Measurements from ENCODE around the gene ASPHD2. TPM values are rescaled to one million over a fixed set of nuclear protein-coding genes. Genes with fewer than 3 reads are reported as not detected.

ASPHD2 gene
- total RNA-seq, 1 experiment from 2014 or later = 0.44 TPM

- H3K4me3 ChIP-seq = no peak overlapping the region
- H3K79me2 ChIP-seq (ENCODE audit: low read depth) = no peaks in the 10 kb centered on the region
- H4K20me1 ChIP-seq (ENCODE audit: insufficient read depth) = no peaks in the 10 kb centered on the region
- BruUV-seq (replicated peaks) = no TSS peak
- no peaks in the 10 kb centered on the region for H3F3A ChIP-seq (ENCODE audit: insufficient read depth, low read depth)
- no peak for DNase-seq
- H2AFZ ChIP-seq = no peak overlapping the region
- H3K27me3 ChIP-seq (ENCODE audit: insufficient read depth, low read depth) = peaks cover 70% of the 10 kb centered on the region
- H3K4me1 ChIP-seq (replicated peaks; ENCODE audit: insufficient read depth) = no peaks in the 10 kb centered on the region
- TF ChIP-seq, protein P1, sequence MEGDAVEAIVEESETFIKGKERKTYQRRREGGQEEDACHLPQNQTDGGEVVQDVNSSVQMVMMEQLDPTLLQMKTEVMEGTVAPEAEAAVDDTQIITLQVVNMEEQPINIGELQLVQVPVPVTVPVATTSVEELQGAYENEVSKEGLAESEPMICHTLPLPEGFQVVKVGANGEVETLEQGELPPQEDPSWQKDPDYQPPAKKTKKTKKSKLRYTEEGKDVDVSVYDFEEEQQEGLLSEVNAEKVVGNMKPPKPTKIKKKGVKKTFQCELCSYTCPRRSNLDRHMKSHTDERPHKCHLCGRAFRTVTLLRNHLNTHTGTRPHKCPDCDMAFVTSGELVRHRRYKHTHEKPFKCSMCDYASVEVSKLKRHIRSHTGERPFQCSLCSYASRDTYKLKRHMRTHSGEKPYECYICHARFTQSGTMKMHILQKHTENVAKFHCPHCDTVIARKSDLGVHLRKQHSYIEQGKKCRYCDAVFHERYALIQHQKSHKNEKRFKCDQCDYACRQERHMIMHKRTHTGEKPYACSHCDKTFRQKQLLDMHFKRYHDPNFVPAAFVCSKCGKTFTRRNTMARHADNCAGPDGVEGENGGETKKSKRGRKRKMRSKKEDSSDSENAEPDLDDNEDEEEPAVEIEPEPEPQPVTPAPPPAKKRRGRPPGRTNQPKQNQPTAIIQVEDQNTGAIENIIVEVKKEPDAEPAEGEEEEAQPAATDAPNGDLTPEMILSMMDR (conservative IDR thresholded peaks at IDR 0.05) = no peak
- TF ChIP-seq EZH2 (IDR thresholded peaks at IDR 0.05; ENCODE audit: low read depth) = no peak
- H3K9me2 ChIP-seq (ENCODE audit: insufficient read depth) = no peaks in the 10 kb centered on the region
- H3K27ac ChIP-seq = no peak overlapping the region
- H3K36me3 ChIP-seq (ENCODE audit: low read depth) = no peaks in the 10 kb centered on the region
- ChIA-PET CTCF (no interaction called here), POLR2A (ENCODE audit: unreplicated experiment) (no interaction called here)
- no peak overlapping the region for H3K4me2 ChIP-seq
- H3K9me3 ChIP-seq (ENCODE audit: insufficient read depth, low read depth) = no peaks in the 10 kb centered on the region
- intact Hi-C loops (cut with micrococcal nuclease; ENCODE audit: unreplicated experiment) = no loop called here
These were observed 38.0 kb upstream of the ASPHD2 start for GRCh38 chr22:26391091-26391490.

GRCh38 chr22:26391623-26392022, 37.4 kb upstream of the ASPHD2 start:
- Histone ChIP-seq H2AFZ (no peak overlapping the region), H3K79me2 (ENCODE audit: low read depth) (no peaks in the 10 kb centered on the region), H3K36me3 (ENCODE audit: low read depth) (no peaks in the 10 kb centered on the region), H3K27me3 (ENCODE audit: insufficient read depth, low read depth) (peaks cover 75% of the 10 kb centered on the region), H3K9me2 (ENCODE audit: insufficient read depth) (no peaks in the 10 kb centered on the region), H4K20me1 (ENCODE audit: insufficient read depth) (no peaks in the 10 kb centered on the region), H3F3A (ENCODE audit: insufficient read depth, low read depth) (no peaks in the 10 kb centered on the region), H3K4me2 (no peak overlapping the region), H3K4me3 (no peak overlapping the region), H3K9me3 (ENCODE audit: insufficient read depth, low read depth) (no peaks in the 10 kb centered on the region), H3K4me1 (replicated peaks; ENCODE audit: insufficient read depth) (no peaks in the 10 kb centered on the region), H3K27ac (no peak overlapping the region)
- intact Hi-C loops (cut with micrococcal nuclease; ENCODE audit: unreplicated experiment) = no loop called here
- ChIA-PET CTCF (no interaction called here), POLR2A (ENCODE audit: unreplicated experiment) (no interaction called here)
- no peak for TF ChIP-seq EZH2 (IDR thresholded peaks at IDR 0.05; ENCODE audit: low read depth)
- TF ChIP-seq, protein P1 (conservative IDR thresholded peaks at IDR 0.05) = no peak
- no peak for DNase-seq
- no TSS peak for BruUV-seq (replicated peaks)

DNA sequence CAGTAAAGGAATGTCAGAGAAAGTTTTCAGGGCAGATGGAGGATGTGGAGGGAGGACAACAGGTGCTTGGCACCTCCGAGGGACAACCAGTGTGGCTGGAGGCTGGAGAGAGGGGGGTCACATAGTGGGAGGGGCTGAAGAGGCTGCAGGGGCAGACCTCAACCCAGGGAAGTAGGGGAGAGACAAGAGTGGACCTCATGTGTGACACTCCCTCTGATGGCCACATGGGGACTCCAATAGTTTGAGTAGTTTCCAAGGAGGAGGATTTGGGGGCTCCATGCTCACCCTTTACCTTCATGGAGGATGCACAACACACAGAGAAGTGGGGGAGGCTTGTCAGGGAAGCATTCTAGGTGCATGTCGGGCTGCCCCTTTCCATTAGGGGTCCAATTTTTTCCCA, 35.1 kb upstream of the ASPHD2 start:
- no peak for DNase-seq
- Histone ChIP-seq H4K20me1 (ENCODE audit: insufficient read depth) (no peaks in the 10 kb centered on the region), H3K79me2 (ENCODE audit: low read depth) (no peaks in the 10 kb centered on the region), H3K27me3 (ENCODE audit: insufficient read depth, low read depth) (peaks cover 95% of the 10 kb centered on the region), H3K4me1 (replicated peaks; ENCODE audit: insufficient read depth) (no peaks in the 10 kb centered on the region), H3K9me3 (ENCODE audit: insufficient read depth, low read depth) (no peaks in the 10 kb centered on the region), H2AFZ (no peak overlapping the region), H3K9me2 (ENCODE audit: insufficient read depth) (no peaks in the 10 kb centered on the region), H3F3A (ENCODE audit: insufficient read depth, low read depth) (no peaks in the 10 kb centered on the region), H3K36me3 (ENCODE audit: low read depth) (no peaks in the 10 kb centered on the region), H3K27ac (no peak overlapping the region), H3K4me2 (no peak overlapping the region), H3K4me3 (no peak overlapping the region)
- no TSS peak for BruUV-seq (replicated peaks)
- TF ChIP-seq EZH2 (IDR thresholded peaks at IDR 0.05; ENCODE audit: low read depth) = no peak
- TF ChIP-seq, protein P1 (conservative IDR thresholded peaks at IDR 0.05) = no peak
- POLR2A ChIA-PET (ENCODE audit: unreplicated experiment) = no interaction called here
- CTCF ChIA-PET = no interaction called here
- intact Hi-C loops (cut with micrococcal nuclease; ENCODE audit: unreplicated experiment) = no loop called here

All from PC-9 (cell line).